HG03571 (cell line): Measurements from ENCODE around the gene ATR.
A peak's percentile ranks its signal among the peaks of the same experiment; 100 is the strongest.
"Not testable (repeated sequence)": the region's sequence is repeated elsewhere in the genome, so short reads cannot be mapped to it uniquely, and the experiment has no call there.

Experiments
- ATAC-seq: cut with Tn5 transposase; IDR thresholded peaks from one replicate; pipeline ENCODE4 v1.9.1; 2021; ENCODE audit not compliant: unreplicated experiment

The ATR gene

GRCh38 chr3:142578329-142579223 is at the start of gene ATR:
Gene ATR (minus strand): TSS chr3:142578733. CDS start chr3:142578704, 29 bp downstream.
- ATAC-seq: peak; percentile 96

- ATAC-seq: no peak
Observed at GRCh38 chr3:142626971-142627370, 48.4 kb upstream of the ATR start.

GRCh38 chr3:142625153-142625440 is 46.6 kb upstream of the ATR start:
- ATAC-seq: no peak

GRCh38 chr3:142624341-142625152 is 46.0 kb upstream of the ATR start:
- ATAC-seq: no peak

- ATAC-seq: no peak
Observed at GRCh38 chr3:142623194-142623593, 44.7 kb upstream of the ATR start.

GRCh38 chr3:142622405-142622804 is 43.9 kb upstream of the ATR start:
- ATAC-seq: no peak

- ATAC-seq: no peak
Observed at GRCh38 chr3:142618917-142619461, 40.5 kb upstream of the ATR start.

- no peak for ATAC-seq
Observed at GRCh38 chr3:142615171-142615570, 36.6 kb upstream of the ATR start.

GRCh38 chr3:142614059-142614626 is 35.6 kb upstream of the ATR start:
- ATAC-seq: no peak

- no peak for ATAC-seq
Observed at GRCh38 chr3:142613491-142613890, 35.0 kb upstream of the ATR start.

- no peak for ATAC-seq
Observed at GRCh38 chr3:142611206-142611605, 32.7 kb upstream of the ATR start.

GRCh38 chr3:142609136-142609535 is 30.6 kb upstream of the ATR start:
- ATAC-seq: no peak

GRCh38 chr3:142608631-142609030 is 30.1 kb upstream of the ATR start:
- no peak for ATAC-seq

- peak; percentile 80 for ATAC-seq
Observed at GRCh38 chr3:142604940-142605339, 26.4 kb upstream of the ATR start.

GRCh38 chr3:142603386-142603705 is 24.8 kb upstream of the ATR start:
- ATAC-seq: not testable (repeated sequence)

- ATAC-seq: no peak
Observed at GRCh38 chr3:142602619-142603385, 24.3 kb upstream of the ATR start.

- no peak for ATAC-seq
Observed at GRCh38 chr3:142601713-142602112, 23.2 kb upstream of the ATR start.

GRCh38 chr3:142597906-142598305 is 19.4 kb upstream of the ATR start:
- ATAC-seq: no peak

- ATAC-seq: no peak
Observed at GRCh38 chr3:142596726-142597088, 18.2 kb upstream of the ATR start.

- peak; percentile 90 for ATAC-seq
Observed at GRCh38 chr3:142595951-142596725, 17.6 kb upstream of the ATR start, which contains the start of gene PLS1. Gene PLS1 (plus strand): TSS chr3:142596393. CDS start chr3:142664238, 67,845 bp downstream.
